GM19372 (cell line): ENCODE measurements around the gene SLC9C2.
"Not testable (repeated sequence)": the region's sequence is repeated elsewhere in the genome, so short reads cannot be mapped to it uniquely, and the experiment has no call there.

Experiments used
- ATAC-seq: cut with Tn5 transposase; IDR thresholded peaks from one replicate; pipeline ENCODE4 v1.9.1; 2021; ENCODE audit warnings: mild to moderate bottlenecking, low read depth, moderate library complexity; ENCODE audit not compliant: unreplicated experiment

SLC9C2 gene, protein sequence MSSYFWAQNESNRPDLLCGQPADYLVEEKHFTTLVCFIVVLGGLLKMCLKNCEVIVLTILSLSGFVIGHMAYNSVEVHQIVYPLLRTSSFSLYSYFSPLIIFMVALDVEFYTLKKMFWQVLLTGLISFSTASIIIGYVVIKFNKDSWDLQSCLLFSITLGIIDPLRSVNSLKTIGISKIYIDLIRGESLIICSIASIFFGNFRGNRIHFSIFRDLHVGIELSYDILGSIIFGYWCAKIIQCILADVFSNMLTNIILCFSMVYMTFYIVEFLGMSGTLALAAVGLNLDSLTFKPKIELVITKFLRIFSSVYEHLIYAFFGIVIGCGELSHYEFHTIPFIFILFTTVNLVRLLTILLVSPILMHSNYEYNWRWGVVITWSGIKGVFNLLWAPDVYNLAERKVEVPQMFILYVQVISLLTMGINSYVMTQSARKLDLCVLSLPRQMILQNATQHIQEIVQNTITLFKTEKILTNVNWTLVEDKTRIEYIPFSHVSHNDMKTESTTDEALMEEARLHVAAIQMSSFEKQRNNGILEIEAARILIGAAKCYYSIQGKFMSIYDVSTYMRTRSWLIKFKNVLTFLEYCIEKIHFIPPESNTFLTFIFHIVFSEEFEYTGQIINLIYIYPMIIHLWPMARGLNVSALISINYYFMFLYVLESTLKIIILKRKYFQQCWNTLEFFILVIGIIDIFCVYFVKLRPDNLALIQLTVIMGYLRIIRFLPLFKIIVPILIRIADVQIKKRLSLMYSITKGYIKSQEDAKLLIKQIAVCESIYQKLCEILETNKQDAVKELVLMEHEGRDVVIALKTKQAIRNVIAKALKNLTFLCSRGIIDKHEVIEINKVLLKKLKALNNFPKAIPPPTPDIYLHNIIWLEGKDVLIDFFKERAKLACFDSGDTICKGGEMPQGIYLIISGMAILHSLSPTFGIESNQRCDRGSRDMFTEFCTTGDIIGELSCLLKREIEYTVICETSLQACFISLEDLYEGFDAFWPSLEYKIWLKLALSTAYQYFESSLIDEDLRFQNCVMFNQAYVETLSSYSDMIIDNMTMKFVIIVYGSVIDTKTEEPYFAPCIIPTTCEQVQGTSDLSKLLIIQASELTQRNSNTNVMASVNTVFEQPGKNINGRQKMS

DNA sequence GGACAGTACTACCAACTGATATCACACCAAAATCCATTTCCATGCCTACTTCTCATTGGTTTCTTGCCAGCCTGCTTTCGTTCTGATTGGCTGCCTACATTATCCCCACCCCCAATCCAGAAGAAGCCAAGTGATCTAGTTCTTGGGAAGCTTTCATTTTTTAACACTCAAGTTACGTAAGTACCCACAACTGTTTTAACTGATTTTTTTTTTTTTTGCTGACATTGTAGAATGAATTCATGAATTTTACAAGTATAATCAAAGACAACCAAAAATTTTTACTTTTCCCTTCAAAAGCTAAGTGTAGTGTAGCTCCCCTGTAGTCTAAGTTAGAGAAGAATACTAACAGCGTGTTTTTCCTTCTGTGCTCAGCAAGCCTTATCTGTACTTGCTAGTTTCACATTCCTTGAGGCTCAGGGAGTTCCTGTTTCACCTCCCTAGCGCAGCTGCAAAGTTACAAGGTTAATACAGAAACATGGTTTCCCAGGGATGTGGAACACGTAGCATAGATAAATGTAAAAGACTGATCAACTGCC lies at the start of gene SLC9C2:
TSS of gene SLC9C2 (minus strand) at position 17 of the 536 bp plus-strand sequence. CDS start 1,296 bp downstream, outside the sequence.
- ATAC-seq, result no peak

DNA sequence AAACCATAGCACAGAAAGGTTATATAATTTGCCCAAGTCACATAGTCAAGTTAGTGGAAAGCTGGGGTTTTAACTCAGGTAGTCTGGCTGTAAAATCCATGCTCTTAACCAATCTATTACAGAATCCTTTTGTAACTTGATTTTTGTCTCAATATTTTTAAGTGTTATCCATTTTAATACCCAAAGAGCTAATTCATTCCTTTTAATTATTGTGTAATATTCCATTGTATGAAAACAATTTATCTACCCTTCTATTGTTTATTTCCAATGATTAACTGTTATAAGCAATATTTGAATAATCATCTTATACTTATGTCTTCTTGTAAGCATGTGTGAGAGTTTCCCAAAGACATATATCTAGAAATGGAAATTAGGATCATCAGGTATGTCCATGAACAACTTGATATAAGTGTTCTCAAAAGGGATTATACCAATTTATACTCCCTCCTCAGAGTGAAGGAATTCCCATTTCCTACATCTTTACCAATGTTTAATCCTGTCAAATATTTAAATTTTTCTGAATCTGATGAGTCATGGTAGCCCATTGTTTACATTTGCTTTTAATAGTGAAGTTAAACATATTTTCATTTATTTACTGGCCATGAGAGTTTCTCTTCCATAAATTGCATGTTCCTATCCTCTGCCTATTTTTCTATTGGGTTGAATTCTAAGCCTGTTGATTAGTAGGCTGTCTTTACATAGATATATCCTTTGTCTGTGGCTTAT lies 46.2 kb upstream of the SLC9C2 start:
- no peak for ATAC-seq

DNA sequence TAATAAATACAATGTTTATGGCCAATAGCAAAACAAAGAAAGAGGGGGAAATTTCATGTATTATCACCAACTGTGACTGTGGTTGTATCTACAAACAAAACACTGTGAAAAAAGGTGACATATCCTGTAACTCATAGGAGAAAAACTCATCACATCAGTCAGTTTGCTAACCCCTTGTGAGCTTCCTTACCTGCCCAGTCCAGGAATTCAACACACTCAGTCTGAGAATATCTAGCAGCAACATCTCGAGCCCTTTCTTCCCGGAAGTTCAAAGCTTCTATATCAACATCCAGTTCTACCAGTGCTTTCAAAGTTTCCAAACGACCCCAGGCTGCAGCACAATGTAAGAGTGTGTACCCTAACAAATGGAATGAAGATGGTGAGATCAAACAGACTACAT lies 43.8 kb upstream of the SLC9C2 start:
- ATAC-seq, result no peak

DNA sequence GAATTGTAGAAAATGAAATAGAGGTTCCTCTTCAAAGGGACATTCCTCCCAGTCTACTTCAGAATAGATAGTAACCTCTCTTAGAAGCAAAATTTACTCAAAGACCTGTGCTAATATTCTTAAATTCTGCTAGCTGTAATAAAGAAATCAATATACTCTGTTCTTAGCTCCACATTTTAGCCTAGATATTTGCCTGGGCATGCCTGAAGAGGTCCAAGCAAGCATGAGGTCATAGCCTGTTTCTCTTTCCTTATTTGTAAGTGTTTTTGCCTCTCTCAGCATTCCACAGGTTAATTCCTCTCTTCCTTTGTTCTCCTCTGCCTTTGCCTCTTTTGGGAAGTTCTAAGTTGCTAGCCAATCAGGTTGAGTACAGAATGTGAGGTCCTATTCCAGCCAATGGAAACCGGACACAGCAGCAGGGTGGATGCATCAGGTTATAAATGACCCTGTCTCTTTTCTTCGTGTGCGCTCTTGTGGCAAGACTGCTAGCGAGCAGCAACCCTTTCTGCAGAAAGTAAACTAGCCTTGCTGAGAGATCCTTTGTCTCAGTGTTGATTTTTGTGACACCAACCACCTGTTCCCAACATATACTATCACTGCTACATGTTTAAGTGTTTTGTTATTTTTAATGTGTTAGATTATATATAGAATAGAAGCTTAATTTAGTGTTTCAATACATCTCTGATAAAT lies 39.7 kb upstream of the SLC9C2 start:
- not testable (repeated sequence) for ATAC-seq

DNA sequence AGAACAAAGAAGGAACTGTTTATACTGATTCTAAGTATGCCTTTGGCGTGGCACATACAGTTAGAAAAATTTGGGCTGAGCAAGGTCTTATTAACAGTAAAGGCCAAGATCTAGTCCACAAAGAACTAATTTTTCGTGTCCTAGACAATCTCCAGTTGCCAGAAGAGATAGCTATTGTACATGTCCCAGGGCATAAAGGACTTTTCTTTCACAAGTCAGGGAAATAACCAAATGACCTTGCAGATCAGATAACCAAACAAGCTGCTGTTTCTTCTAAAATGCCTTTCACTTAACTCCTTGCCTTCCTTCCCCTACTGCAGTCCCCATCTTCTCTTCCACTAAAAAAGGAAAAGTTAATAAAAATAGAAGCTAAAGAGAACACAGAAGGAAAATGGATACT lies 36.2 kb upstream of the SLC9C2 start:
- no peak for ATAC-seq

DNA sequence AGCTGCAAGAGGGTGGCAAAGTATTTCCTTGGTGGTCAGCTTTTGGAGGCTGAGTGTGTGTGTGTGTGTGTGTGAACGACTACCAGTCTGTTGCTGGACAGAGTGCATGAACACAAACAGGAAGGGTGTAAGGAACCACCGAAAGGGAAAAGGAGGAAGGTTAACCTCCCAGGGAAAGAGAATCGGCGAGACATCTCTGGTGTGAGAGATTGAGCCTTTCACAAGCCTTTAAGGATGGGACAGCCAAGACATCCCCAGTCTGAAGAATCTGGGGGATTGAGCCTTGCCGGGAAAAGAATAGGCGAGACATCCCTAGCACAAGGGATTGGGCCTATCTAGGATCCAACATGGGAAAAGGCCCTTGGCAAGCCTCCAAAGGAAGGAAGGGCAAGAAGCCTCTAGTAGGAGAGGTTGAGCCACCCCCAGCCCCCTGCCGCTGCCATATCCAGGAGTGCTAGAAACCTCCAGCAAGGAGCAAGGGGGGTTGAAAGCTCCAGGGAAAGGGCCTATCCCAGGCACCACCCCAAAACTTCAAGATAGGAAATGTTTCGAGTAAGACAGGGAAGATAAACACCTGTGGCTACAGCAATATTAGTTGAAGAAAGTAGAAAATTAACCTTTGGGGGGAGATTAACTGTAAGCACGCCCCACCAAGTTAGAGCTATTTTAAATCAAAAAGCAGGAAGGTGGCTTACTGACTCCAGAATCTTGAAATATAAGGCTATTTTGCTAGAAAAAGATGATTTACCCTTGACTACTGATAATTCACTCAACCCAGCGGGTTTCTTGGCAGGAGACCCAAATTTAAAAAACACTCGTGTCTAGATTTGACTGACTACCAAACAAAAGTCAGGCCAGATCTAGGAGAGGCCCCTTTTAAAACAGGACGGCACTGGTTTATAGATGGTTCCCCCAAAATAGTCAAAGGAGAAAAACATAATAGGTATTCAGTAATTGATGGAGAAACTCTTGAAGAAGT lies 35.5 kb upstream of the SLC9C2 start:
- ATAC-seq, result no peak

DNA sequence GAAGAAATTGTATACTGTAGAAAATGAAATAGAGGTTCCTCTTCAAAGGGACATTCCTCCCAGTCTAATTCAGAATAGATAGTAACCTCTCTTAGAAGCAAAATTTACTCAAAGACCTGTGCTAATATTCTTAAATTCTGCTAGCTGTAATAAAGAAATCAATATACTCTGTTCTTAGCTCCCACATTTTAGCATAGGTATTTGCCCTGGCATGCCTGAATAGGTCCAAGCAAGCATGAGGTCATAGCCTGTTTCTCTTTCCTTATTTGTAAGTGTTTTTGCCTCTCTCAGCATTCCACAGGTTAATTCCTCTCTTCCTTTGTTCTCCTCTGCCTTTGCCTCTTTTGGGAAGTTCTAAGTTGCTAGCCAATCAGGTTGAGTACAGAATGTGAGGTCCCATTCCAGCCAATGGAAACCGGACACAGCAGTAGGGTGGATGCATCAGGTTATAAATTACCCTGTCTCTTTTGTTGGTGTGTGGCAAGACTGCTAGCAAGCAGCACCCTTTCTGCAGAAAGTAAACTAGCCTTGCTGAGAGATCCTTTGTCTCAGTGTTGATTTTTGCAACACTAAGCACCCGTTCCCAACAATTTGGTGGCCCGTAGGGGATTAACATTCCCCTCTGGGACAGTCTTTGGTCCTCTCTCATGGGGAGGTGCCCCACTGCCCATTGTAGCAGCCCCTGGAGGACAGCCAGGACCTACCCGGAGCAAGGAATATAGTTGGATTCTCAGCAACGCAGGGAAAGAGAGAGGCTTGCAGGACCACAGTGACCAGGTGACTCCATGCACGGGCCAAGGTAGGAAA lies 34.6 kb upstream of the SLC9C2 start:
- ATAC-seq, result not testable (repeated sequence)

DNA sequence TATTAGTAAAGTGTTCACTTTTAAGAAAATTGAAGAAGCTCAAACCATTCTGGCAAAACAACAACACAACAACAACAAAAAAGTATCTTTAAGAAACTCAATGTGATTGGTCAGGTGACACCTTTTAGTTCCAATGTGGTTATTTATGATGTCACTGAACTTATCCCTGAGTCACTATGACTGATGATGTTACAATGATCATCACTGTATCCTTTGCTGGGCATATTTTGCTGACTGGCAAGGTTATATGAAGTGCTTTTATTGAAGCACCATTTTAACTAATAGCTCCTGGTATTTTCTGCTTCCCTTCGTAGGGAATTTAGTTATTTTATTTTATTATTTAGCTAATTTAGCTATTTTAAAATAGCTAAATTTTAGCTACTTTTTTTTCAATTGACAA lies 32.2 kb upstream of the SLC9C2 start, which contains the start of gene TEX50:
TSS of gene TEX50 (plus strand) at position 223 of the 400 bp plus-strand sequence. CDS start 184 bp downstream, outside the sequence.
- no peak for ATAC-seq

DNA sequence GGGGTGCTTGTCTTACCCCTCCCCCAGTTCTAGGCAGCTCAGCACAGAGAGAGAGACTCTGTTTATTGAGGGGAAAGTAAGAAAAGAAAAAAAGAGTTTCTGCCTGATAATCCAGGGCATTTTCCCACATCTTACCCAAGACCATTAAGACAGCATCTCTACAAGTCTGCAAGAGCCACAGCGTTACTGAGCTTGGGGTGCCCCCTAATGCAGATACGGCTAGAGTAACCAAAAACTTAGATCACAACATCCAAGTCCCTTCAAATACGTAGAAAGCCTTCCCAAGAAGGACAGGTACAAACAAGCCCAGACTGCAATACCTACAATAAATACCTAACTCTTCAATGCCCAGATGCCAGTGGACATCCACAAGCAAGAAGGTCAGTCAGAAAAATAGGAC lies 26.0 kb upstream of the SLC9C2 start:
- ATAC-seq, result no peak

DNA sequence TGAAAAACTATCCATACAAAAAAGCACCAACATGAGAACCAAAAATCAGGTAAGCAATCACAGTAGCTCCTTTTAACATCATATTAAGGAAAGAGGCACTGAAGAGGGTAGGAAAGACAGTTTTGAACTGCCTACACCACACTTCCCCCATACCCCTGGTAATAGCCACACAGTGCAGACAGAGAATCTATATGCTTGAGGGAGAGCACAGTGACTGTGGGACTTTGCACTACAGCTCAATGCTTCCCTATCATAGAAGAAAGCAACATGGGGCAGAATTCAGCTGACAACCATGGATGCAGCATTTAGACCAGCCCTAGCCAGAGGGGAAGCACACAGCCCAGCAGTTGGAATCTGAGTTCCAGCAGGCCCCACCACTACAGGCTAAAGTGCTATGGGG lies 24.4 kb upstream of the SLC9C2 start:
- no peak for ATAC-seq

DNA sequence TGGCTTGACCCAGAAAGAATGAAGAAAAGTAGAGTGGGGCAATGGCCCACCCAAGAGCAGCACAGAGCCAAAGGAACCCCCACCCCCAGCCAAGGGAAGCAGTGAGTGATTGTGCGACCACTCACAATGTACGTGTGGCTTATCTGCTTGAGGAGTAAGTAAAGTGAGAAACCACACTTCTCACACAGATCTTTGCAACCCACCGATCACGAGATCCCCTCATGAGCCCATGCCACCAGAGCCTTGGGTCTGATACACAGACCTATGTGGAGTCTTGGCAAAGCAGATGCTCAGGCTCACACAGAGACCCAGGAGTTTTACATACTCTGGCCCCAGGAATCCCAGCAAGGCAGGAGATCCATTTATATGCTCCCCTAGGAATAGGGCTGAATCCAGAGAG lies 14.0 kb upstream of the SLC9C2 start:
- no peak for ATAC-seq

DNA sequence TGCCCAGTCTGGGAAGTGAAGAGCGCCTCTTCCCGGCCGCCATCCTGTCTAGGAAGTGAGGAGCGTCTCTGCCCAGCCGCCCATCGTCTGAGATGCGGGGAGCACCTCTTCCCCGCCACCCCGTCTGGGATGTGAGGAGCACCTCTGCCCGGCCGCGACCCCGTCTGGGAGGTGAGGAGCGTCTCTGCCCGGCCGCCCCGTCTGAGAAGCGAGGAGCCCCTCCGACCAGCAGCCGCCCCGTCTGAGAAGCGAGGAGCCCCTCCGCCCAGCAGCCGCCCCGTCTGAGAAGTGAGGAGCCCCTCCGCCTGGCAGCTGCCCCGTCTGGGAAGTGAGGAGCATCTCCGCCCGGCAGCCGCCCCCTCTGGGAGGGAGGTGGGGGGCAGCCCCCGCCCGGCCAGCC lies 10.2 kb upstream of the SLC9C2 start:
- not testable (repeated sequence) for ATAC-seq

DNA sequence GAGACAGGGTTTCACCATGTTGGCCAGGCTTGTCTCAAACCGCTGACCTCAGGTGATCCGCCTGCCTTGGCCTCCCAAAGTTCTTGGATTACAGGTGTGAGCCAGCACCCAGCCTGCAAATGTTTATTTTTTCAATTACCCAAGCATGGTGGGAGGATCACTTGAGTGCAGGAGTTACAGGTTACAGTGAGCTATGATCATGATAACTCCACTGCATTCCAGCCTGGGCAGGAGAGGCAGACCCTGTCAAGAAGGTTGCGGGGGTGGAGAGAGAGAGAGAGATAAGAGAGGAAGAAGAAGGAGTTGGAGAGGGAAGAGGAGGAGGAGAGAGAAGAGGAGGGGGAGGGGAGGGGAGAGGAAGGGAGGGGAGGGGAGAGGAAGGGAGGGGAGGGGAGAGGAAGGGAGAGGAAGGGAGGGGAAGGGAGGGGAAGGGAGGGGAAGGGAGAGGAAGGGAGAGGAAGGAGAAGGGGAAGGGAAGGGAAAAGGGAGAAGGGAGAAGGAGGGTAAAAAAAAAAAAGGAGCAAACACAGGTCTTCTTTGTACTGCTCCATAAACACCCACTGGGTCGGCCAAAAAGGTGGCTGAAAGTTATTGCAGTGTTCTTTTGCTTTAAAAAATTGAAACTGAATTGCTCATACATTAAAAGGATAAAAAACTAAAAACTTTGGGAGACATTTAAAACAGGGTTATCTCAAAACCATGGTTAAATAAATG lies 5.8 kb upstream of the SLC9C2 start:
- no peak for ATAC-seq

DNA sequence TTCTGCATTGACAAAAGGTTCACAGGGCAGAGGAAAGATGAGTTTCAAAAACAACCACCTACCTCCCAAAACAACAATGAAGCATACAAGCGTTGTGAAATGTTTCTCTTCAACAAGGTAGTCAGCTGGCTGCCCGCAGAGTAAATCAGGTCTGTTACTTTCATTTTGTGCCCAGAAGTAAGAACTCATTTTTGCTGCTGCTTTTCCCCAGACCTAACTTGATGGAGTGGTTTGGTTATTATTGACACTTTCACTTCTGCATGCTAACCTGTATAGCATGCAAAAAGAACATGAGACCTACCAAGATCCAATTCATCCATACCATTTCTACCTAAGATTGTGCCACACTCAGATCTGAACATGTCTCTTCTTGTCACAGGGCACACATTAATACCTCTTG lies 1.3 kb downstream of the SLC9C2 start:
- ATAC-seq, result no peak

DNA sequence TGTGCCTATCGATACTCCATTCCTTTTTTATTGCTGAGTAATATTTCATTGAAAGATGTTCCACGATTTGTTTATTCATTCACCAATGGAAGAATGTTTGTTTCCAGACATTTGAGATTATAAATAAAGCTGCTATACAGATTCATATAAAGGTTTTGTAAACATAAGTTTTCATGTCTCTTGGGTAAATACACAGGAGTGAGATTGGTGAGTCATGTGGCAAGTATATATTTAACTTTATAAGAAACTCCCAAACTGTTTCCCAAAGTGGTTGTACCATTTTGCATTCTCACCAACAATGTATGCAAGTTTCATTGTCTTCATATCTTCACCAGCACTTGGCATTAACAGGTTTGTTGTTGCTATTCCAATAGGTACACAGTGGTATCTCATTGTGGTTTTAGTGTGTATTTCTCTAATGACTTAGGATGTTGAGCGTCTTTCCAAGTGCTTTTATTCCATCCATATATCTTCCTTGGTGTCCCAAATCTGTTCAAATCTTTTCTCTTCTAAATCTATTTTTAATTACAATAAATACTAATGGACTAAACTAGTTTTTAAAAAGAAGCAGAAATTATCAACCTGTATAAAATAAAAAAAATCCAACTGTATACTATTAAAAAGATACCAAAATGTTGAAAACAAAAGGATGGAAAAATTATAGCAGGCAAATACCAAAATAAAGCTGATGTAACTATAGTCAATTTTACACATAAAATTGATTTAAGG lies 6.6 kb downstream of the SLC9C2 start:
- ATAC-seq, result no peak

DNA sequence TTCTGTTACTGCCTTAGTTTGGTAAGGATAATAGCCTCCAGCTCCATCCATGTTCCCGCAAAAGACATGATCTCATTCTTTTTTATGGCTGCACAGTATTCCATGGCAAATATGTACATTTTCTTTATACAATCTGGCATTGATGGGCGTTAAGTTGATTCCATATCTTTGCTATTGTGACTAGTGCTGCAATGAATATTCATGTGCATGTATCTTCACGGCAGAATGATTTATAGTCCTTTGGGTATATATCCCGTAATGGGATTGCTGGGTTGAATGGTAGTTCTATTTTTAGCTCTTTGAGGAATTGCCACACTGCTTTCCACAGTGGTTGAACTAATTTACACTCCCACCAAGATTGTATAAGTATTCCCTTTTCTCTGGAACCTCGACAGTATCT lies 11.7 kb downstream of the SLC9C2 start:
- ATAC-seq, result not testable (repeated sequence)
